Activated CD4-positive, alpha-beta T cell treated with anti-CD3 and anti-CD28 coated beads, Interleukin-2, amount 10 ng/mL, durations not matched to agents 24 days and 14 days (primary cell): ENCODE data around the gene RMC1. TPM values are rescaled to one million over a fixed set of nuclear protein-coding genes. Genes with fewer than 3 reads are reported as not detected.
"Not testable (repeated sequence)": the region's sequence is repeated elsewhere in the genome, so short reads cannot be mapped to it uniquely, and the experiment has no call there.

Experiments used
- DNase-seq: peaks from one replicate; pipeline ENCODE4 v3.0.0; 2022
- H3K27ac Mint-ChIP-seq: one replicate; pipeline ENCODE4 v1.8.0; 2022; ENCODE audit warnings: mild to moderate bottlenecking, mixed read lengths
- H3K27me3 Mint-ChIP-seq: one replicate; pipeline ENCODE4 v1.8.0; 2022; ENCODE audit warnings: mixed read lengths
- H3K36me3 Mint-ChIP-seq: one replicate; pipeline ENCODE4 v1.8.0; 2022; ENCODE audit warnings: low read depth, mild to moderate bottlenecking, mixed read lengths
- H3K4me1 Mint-ChIP-seq: one replicate; pipeline ENCODE4 v1.8.0; 2021; ENCODE audit warnings: mixed read lengths
- H3K4me3 Mint-ChIP-seq: one replicate; pipeline ENCODE4 v1.8.0; 2022; ENCODE audit warnings: mild to moderate bottlenecking, moderate library complexity, mixed read lengths
- H3K9me3 Mint-ChIP-seq: one replicate; pipeline ENCODE4 v1.8.0; 2021; ENCODE audit warnings: mixed read lengths
- intact Hi-C: fragments of 100-400 bp; cut with micrococcal nuclease; formaldehyde crosslinking; loops from one replicate; pipeline ENCODE4 v1.15.1; 2023
- total RNA-seq: library from RNA; stranded (reverse); gene quantifications from 2 replicates; pipeline ENCODE4 v1.2.3, GENCODE V29; 2022

RMC1 gene
- total RNA-seq, 1 donor from 2014 or later = 52.8 TPM

GRCh38 chr18:23545247-23545789 is 42.0 kb downstream of the RMC1 start:
- H3K4me1 Mint-ChIP-seq = peaks cover 31% of the 10 kb centered on the region
- no peaks in the 10 kb centered on the region for H3K9me3 Mint-ChIP-seq
- H3K36me3 Mint-ChIP-seq = peaks cover 60% of the 10 kb centered on the region
- DNase-seq = no peak
- no peak overlapping the region for H3K4me3 Mint-ChIP-seq
- H3K27ac Mint-ChIP-seq = no peak overlapping the region
- intact Hi-C loops = no loop called here
- no peaks in the 10 kb centered on the region for H3K27me3 Mint-ChIP-seq

GRCh38 chr18:23547306-23547705 is 44.0 kb downstream of the RMC1 start:
- H3K27me3 Mint-ChIP-seq = no peaks in the 10 kb centered on the region
- no peak for DNase-seq
- no peak overlapping the region for H3K27ac Mint-ChIP-seq
- intact Hi-C loops = no loop called here
- H3K9me3 Mint-ChIP-seq = no peaks in the 10 kb centered on the region
- peaks cover 13% of the 10 kb centered on the region for H3K4me1 Mint-ChIP-seq
- no peak overlapping the region for H3K4me3 Mint-ChIP-seq
- peaks cover 62% of the 10 kb centered on the region for H3K36me3 Mint-ChIP-seq

GRCh38 chr18:23547846-23548245 is 44.5 kb downstream of the RMC1 start:
- no peaks in the 10 kb centered on the region for H3K27me3 Mint-ChIP-seq
- no peaks in the 10 kb centered on the region for H3K9me3 Mint-ChIP-seq
- DNase-seq = no peak
- peaks cover 7% of the 10 kb centered on the region for H3K4me1 Mint-ChIP-seq
- H3K27ac Mint-ChIP-seq = no peak overlapping the region
- peaks cover 62% of the 10 kb centered on the region for H3K36me3 Mint-ChIP-seq
- intact Hi-C loops = no loop called here
- H3K4me3 Mint-ChIP-seq = no peak overlapping the region

- Mint-ChIP-seq H3K27me3 (no peaks in the 10 kb centered on the region), H3K4me1 (peaks cover 6% of the 10 kb centered on the region), H3K27ac (peak overlapping the region; percentile 34), H3K9me3 (no peaks in the 10 kb centered on the region), H3K36me3 (peaks cover 64% of the 10 kb centered on the region), H3K4me3 (no peak overlapping the region)
- intact Hi-C loops = no loop called here
- DNase-seq = no peak
Observed at GRCh38 chr18:23548275-23548674, 45.0 kb downstream of the RMC1 start.

GRCh38 chr18:23548719-23549118 is 45.4 kb downstream of the RMC1 start:
- Mint-ChIP-seq H3K9me3 (no peaks in the 10 kb centered on the region), H3K27ac (no peak overlapping the region), H3K36me3 (peaks cover 64% of the 10 kb centered on the region), H3K27me3 (no peaks in the 10 kb centered on the region), H3K4me3 (no peak overlapping the region), H3K4me1 (peaks cover 6% of the 10 kb centered on the region)
- no peak for DNase-seq
- intact Hi-C loops = no loop called here

- peaks cover 74% of the 10 kb centered on the region for H3K36me3 Mint-ChIP-seq
- no peaks in the 10 kb centered on the region for H3K27me3 Mint-ChIP-seq
- no peak overlapping the region for H3K27ac Mint-ChIP-seq
- peaks cover 11% of the 10 kb centered on the region for H3K4me1 Mint-ChIP-seq
- DNase-seq = no peak
- no peaks in the 10 kb centered on the region for H3K9me3 Mint-ChIP-seq
- H3K4me3 Mint-ChIP-seq = no peak overlapping the region
- intact Hi-C loops = no loop called here
Observed at GRCh38 chr18:23550898-23551297, 47.6 kb downstream of the RMC1 start.

- Mint-ChIP-seq H3K36me3 (peaks cover 77% of the 10 kb centered on the region), H3K27ac (no peak overlapping the region), H3K4me1 (peaks cover 6% of the 10 kb centered on the region), H3K4me3 (no peak overlapping the region), H3K9me3 (no peaks in the 10 kb centered on the region), H3K27me3 (no peaks in the 10 kb centered on the region)
- intact Hi-C loops = no loop called here
- no peak for DNase-seq
Observed at GRCh38 chr18:23551978-23552377, 48.7 kb downstream of the RMC1 start.

GRCh38 chr18:23552505-23552904 is 49.2 kb downstream of the RMC1 start:
- Mint-ChIP-seq H3K27me3 (no peaks in the 10 kb centered on the region), H3K27ac (no peak overlapping the region), H3K9me3 (no peaks in the 10 kb centered on the region), H3K4me3 (no peak overlapping the region), H3K36me3 (peaks cover 74% of the 10 kb centered on the region), H3K4me1 (peaks cover 6% of the 10 kb centered on the region)
- DNase-seq = no peak
- intact Hi-C loops = no loop called here

- peaks cover 4% of the 10 kb centered on the region for H3K4me1 Mint-ChIP-seq
- intact Hi-C loops = no loop called here
- H3K4me3 Mint-ChIP-seq = no peak overlapping the region
- no peak overlapping the region for H3K27ac Mint-ChIP-seq
- DNase-seq = no peak
- peaks cover 73% of the 10 kb centered on the region for H3K36me3 Mint-ChIP-seq
- H3K9me3 Mint-ChIP-seq = no peaks in the 10 kb centered on the region
- no peaks in the 10 kb centered on the region for H3K27me3 Mint-ChIP-seq
Observed at GRCh38 chr18:23553887-23554286, 50.6 kb downstream of the RMC1 start.

- H3K27ac Mint-ChIP-seq = no peak overlapping the region
Observed at GRCh38 chr18:23556145-23556780, 53.0 kb downstream of the RMC1 start.

GRCh38 chr18:23557511-23557910 is 54.2 kb downstream of the RMC1 start:
- H3K27me3 Mint-ChIP-seq, DNase-seq, H3K27ac Mint-ChIP-seq, intact Hi-C loops, H3K4me3 Mint-ChIP-seq, H3K4me1 Mint-ChIP-seq, H3K9me3 Mint-ChIP-seq: not testable (repeated sequence)
- peaks cover 67% of the 10 kb centered on the region for H3K36me3 Mint-ChIP-seq

More at GRCh38 chr18:23556145-23556780, 53.0 kb downstream of the RMC1 start:
- no peak overlapping the region for H3K4me3 Mint-ChIP-seq
- no peaks in the 10 kb centered on the region for H3K27me3 Mint-ChIP-seq
- peaks cover 70% of the 10 kb centered on the region for H3K36me3 Mint-ChIP-seq
- no peaks in the 10 kb centered on the region for H3K9me3 Mint-ChIP-seq
- intact Hi-C loops = no loop called here
- H3K4me1 Mint-ChIP-seq = peaks cover 4% of the 10 kb centered on the region
- no peak for DNase-seq

- no peak overlapping the region for H3K27ac Mint-ChIP-seq
- H3K36me3 Mint-ChIP-seq = peaks cover 56% of the 10 kb centered on the region
- no peaks in the 10 kb centered on the region for H3K27me3 Mint-ChIP-seq
- no peaks in the 10 kb centered on the region for H3K9me3 Mint-ChIP-seq
- DNase-seq = no peak
- no peak overlapping the region for H3K4me3 Mint-ChIP-seq
- H3K4me1 Mint-ChIP-seq = peaks cover 8% of the 10 kb centered on the region
- intact Hi-C loops = no loop called here
Observed at GRCh38 chr18:23560186-23560585, 56.9 kb downstream of the RMC1 start.

- Mint-ChIP-seq H3K9me3 (no peaks in the 10 kb centered on the region), H3K27me3 (no peaks in the 10 kb centered on the region), H3K27ac (peak overlapping the region; percentile 55), H3K36me3 (peaks cover 61% of the 10 kb centered on the region), H3K4me1 (peaks cover 10% of the 10 kb centered on the region), H3K4me3 (no peak overlapping the region)
- intact Hi-C loops = loop anchor here (1.0 to 2.0 kb wide), 3 partner anchors 19 to 60 kb away; partner anchors contain the start of gene RMC1
- DNase-seq = no peak
Observed at GRCh38 chr18:23563377-23564043, 60.2 kb downstream of the RMC1 start.

- peaks cover 14% of the 10 kb centered on the region for H3K4me1 Mint-ChIP-seq
- no peak overlapping the region for H3K4me3 Mint-ChIP-seq
- peaks cover 59% of the 10 kb centered on the region for H3K36me3 Mint-ChIP-seq
- H3K27ac Mint-ChIP-seq = no peak overlapping the region
- H3K9me3 Mint-ChIP-seq = no peaks in the 10 kb centered on the region
- H3K27me3 Mint-ChIP-seq = no peaks in the 10 kb centered on the region
- DNase-seq = no peak
- intact Hi-C loops = no loop called here
Observed at GRCh38 chr18:23565916-23566547, 62.7 kb downstream of the RMC1 start.
